Stimulated activated CD4-positive, alpha-beta T cell treated with anti-CD3 and anti-CD28 coated beads, Interleukin-1b, Interleukin-23, amount 100 ng/mL, for 24 hours (primary cell): ENCODE measurements around the gene LY6G5C.
A peak's percentile ranks its signal among the peaks of the same experiment; 100 is the strongest.
"Not testable (repeated sequence)": the region's sequence is repeated elsewhere in the genome, so short reads cannot be mapped to it uniquely, and the experiment has no call there.

ENCODE experiments used
- DNase-seq, 4 experiments: peaks; one replicate each; pipeline ENCODE4 v3.0.0-alpha.2; 2020; ENCODE audit warnings: low read depth in 4 of 4, low spot score in 1 of 4

The LY6G5C gene

DNA sequence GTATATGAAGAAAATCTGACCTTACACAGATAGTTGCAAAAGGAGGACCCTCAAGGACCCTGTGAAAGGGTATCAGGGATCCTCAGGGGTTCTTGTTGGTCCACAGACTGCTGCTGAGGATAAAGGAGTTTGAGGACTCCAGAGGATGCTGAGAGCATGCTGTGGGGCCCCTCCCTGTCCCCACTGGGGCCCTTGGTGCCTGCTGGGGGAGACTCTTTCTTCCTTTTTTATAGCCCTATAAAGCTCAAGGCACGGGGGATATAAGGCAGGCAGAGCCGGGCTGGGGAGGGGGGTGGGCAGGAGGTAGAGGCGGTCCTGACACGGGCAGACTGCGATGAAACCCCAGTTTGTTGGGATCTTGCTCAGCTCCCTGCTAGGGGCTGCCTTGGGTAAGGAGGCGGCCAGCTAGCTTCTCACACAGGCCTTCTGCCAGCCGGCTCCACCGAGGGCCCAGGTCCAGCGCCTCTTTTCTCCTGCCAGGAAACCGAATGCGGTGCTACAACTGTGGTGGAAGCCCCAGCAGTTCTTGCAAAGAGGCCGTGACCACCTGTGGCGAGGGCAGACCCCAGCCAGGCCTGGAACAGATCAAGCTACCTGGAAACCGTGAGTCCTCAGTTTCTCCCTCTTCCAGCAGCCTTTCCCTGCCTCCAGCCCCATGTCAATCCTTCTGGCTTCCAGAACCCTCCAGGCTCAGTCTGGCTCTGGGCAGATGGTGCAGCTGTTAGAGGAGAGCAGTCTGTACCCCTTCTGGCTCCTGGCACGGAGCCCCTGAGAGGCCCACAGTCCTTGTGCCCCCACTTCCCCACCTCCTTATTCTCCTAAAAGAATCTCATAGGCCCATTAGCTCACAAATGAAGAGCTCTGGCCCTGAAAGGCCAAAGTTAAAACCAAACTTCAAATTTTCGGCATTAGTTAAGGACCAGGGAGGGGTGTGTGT is 34.4 kb upstream of the LY6G5C start, which contains the start of gene LY6G6D:
LY6G6D (plus strand) TSS at position 327 of the 937 bp plus-strand sequence; CDS start at position 335, 8 bp downstream.
- no peak for DNase-seq

DNA sequence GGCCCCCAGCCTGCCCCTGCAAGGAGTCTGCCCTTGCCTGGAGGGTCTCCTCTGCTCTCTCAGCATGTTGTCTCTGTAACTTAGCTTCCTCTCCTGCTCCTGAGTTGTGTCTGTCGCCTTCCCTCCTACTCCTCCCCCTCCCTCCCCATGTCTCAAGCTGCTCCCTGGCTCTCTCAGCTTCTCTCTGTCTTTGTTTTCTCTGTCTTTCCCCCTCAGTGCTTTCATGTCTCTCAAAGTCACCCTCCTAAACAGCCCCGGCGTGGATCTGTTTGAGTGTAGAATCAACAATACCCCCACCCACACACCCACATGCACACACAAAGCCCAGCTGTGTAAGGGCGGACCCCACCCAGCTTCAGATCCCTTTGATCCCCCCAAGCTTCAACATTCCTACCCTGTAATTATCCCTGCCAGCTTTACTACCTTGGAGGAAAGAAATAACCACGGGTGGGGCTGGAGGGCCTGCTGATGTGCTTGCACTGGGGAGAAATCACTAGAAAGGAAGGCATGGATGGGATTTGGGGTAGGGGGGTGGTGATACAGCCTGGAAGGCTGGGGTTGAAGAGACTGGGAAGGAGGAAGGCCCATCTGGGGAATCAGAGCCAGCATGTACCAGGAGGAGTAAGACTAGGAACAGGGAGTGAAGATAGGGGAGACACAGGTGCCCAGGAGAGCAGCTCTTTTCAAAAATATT is 33.3 kb upstream of the LY6G5C start:
- DNase-seq: no peak

DNA sequence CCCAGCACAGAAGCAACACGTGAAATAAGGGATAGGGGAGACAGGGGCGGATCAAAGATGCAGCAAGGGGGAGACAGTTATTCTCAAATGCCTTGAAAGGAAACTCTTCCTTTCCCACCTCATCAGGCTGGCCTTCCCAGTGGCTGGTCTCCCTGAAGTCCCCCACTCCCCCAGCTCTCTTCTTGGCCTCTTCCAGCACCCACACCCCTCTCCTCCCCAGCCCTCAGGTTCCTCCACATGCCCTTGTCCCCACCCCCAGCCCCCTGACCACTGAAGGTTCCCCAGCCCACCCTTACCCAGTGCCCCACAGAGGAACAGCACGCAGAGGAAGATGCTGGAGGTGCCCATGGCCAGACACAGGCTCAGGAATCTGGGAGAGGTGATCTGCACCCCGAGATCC is 32.6 kb upstream of the LY6G5C start:
- DNase-seq: no peak

DNA sequence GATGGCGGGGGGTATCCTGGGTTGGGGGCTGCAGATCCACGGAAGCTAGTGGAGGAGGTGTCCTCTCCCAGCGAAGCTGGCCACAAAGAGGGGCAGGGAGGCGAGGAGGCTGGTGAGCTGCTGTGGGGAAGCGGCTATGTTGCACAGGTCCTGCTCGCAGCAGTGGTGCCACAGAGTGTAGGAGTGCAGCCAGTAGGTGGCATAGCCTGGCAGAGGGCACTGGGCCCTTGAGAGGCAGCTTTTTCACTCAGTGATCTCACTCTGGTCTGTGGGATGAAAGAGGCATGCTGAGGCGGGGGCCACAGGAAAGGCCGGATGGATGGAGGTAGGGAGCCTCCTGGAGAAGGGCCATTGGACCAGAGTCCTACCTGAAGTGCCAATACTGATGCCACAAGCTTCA is 31.4 kb upstream of the LY6G5C start:
- no peak for DNase-seq

DNA sequence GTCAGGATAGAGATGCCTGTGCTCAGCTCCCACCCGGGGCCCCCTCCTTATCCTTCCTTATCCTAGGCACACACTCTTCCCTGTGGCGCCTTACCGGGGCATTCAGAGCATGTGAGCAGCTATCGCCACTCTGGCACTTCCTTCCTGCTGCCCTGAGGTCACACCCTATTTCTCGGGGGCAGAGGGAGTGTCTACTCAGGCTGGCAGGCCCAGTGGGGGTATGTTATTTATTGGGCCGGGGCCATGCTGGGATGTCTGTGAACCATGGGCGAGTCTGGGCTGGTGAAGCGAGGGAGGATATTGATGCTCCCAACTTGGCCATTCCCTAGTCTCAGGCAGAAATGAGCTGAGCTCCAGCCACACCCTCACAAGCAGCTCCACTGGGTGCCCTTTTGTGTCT is 30.4 kb upstream of the LY6G5C start:
- DNase-seq: no peak

DNA sequence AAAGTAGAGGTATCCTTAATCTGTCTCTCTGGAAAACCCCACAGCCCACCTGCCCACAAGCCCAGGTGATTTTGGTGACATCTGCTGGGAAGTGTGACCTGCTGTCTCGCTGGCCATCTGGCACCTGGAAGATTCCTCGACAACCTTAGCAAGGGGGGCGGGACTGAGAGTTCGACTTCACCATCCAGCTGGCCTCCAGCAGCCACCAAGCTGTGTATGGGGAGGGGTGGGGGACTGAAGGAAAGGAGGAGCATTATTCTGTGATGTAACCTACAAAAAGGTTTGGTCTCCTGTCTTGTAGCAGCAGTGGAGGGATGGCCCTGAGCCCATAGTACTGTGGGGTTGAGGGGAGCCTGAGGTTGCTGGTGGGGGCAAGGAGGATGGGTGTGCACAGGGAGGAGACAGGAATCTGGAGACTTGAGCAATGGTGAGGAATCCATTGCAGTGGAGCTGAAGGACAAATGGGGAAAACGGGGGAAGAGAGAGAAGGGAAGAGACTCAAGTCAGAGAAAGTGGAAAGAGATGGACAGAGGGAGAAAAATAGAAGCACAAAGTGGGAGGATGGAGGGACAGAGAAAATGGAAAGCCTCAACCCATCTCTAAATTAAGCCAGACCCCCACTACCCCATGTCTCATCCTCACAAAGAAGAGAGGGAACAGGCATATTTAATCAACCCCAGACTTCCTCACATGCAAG is 29.8 kb upstream of the LY6G5C start:
- no peak for DNase-seq

DNA sequence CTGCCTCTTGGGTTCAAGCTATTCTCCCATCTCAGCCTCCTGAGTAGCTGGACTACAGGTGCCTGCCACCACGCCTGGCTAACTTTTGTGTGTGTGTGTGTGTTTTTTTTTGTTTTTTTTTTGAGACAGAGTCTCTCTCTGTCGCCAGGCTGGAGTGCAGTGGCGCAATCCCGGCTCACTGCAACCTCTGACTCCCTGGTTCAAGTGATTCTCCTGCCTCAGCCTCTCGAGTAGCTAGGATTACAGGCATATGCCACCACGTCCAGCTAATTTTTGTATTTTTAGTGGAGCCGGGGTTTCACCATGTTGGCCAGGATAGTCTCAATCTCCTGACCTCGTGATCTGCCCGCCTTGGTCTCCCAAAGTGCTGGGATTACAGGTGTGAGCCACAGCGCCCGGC is 28.3 kb upstream of the LY6G5C start:
- DNase-seq: not testable (repeated sequence)

DNA sequence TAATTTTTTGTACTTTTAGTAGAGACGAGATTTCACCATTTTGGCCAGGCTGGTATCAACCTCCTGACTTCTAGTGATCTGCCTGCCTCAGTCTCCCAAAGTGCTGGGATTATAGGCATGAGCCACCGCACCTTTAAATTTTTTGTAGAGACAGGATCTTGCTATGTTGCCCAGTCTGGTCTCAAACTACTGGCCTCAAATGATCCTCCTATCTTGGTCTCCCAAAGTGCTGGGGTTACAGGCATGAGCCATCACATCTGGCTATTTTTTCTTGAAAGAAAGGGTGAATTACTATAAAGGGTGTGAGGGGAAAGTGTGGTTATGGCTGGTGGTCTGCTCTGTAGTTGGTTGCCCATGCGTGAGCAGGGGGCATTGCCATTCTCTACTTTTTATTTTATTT is 27.4 kb upstream of the LY6G5C start:
- DNase-seq: no peak

DNA sequence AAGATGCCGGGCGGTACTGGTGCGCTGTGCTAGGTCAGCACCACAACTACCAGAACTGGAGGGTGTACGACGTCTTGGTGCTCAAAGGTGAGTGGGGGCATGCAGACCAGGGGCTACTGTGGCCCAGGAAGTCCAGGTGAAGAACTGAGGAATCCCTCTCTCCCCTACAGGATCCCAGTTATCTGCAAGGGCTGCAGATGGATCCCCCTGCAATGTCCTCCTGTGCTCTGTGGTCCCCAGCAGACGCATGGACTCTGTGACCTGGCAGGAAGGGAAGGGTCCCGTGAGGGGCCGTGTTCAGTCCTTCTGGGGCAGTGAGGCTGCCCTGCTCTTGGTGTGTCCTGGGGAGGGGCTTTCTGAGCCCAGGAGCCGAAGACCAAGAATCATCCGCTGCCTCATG is 26.8 kb upstream of the LY6G5C start:
- no peak for DNase-seq

DNA sequence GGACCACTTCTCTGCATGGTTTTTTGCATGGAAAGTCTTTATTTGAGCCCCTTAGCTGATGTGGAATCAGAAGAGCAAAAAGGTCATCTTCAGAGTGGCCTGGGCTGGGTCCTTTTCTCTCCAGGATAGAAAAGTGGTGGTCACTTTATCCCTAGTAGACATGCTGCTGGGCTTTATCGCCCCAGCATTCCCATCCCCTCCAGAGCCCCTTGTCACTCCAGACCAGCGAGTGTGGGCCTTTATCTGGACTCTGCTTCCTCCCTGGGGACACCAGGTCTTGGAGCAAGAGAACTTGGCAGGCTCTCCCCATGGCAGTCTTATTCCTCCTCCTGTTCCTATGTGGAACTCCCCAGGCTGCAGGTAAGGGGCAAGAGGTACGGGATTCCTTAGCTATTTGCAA is 25.7 kb upstream of the LY6G5C start, which contains the start of gene LY6G6F:
LY6G6F (plus strand) TSS at position 268 of the 400 bp plus-strand sequence; CDS start at position 309, 41 bp downstream.
- DNase-seq: no peak

DNA sequence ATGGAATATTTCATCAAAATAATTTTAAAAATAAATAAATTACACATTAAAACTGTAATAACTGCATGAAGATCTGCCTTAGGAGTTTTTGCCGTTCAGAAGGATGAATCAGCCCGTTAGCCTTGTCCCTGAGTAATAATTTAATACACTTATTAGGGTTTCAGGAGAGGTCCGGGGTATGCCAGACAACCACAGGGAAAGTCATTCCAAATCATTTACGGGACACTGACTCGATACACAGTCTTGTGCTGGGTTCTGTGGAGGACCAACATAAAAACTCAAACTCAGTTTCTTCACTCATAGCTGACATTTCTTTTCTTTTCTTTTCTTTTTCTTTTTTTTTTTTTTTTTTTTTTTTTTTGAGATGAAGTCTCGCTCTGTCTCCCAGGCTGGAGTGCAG is 25.1 kb upstream of the LY6G5C start:
- DNase-seq: no peak

DNA sequence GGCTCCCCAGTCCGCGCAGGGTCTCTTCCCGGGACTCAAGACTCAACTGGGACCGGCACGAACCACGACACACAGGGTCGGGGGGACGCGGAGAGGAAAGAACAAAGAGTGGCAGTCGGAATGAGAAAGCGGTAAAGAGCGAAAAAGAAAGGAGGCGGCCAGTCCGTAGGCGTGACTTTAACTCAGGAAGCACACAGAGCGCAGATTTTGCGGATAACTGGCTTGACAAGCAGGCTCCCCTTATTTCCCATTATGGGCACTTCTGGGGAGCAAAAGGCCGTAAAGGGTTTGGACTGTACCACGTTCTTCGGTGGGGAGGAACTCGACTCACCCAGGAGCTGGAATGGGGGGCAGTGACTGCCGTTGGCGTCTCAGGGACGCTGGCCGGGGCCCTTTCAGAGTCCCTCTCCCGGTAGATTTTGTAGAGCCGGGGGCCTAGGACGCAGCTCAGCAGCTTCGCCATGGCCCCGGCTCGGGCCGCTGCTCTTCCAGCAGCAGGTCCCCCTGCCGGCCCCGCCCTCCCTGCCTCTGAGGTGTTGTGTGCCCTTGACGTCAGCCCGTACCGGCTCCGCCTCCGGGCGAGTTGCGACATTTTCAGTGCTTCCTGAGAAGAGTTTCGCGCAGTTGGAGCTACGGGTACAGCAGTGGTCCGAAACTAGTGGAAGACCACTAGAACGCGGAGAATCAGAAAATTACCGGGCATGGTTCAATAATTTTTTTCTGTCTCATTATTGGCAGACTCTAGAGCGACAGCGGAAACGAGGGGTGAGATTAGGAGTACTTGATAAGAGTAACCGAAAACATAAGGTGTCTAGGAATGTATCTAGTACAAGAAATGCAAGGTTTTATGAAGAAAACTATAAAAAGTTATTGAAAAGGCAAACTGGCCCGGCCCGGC is 22.2 kb upstream of the LY6G5C start, which contains the start of gene ABHD16A:
ABHD16A (minus strand) TSS at position 506 of the 898 bp plus-strand sequence; CDS start at position 463, 43 bp downstream.
- DNase-seq: peak; percentile 89 to 98 (median 94)

DNA sequence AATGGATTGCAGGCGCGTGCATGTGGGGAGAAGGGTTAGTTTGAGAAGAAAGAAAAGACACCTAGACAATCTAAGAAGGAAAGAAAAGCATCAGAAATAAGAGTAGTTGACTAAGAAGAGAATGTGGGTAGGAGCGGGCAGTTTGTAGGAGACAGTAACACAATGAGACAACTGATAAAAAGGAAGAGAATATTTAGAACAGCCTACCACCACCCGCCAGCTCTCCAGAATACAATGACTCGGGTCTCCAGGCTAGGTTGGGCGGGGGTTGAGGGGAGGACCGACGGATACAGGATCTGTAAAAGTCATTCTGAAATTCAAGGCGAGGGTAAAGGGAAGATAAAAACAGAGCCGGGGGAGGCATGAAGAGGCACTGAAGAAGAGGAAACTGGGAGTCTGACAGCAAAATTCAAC is 21.5 kb upstream of the LY6G5C start:
- DNase-seq: peak in 1 of 4 experiments; percentile 24

DNA sequence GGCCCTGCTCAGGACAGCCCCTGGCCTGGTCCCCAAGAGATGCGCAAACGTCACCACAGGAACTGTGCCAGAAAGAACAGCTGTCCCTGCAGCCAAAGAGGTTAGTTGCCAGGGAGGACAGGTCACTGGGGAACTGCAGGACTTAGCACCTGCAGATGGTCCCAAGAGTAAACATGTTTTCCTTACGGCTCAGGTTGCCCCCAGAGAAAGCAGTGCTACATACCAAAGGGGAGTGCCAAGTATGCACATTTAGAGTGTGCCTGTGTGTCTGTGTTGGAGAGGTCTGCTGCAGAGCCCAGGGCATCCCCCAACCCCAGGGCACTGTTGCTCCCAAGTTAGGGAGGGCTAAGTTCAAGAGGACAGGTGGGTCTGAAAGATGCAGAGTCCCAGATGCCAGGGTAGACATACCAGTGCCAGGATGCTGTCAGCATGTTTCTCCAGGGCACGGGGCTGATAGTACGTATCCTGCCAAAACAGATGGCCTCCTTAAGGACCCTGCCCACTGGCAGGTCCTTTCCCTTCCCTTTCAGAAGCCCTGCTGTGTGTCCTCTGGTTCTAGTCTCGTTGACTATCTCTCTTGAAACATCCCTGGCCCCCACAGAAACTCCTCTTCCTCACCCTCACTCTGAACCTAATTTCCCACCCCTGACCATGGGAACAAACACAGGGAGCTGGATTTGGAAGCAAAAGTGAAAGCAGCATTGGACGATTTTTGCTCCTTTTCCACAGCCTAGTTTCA is 21.0 kb upstream of the LY6G5C start:
- no peak for DNase-seq

DNA sequence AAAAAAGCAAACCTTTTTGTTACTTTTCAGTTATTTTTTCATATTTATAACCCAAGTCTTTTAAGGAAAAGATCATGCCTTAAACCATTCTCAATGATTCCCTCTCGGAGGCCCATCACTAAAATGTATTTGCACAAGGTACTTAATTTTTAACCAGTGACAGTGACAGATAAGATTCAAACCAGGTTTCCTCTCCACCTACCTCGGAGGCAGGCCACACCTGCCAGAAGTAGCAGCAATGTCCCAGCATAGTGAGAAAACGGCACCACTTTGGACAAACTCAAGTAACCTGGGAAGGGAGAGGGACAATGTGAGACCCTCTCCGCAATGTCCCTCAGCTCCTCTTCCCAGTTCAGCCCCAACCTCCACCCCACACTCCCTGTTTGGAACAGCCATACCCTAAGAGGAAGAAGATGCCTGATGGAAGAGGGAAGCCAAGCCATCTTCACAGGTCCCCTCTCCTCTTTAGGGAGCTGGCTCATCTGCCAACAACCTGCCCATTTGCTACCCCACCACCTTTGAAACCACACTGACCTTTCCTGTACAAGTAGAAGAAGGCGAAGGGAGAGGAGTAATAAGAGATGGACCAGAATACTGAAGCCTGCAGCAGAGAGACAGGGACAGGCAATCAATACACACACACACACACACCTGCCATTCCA is 20.0 kb upstream of the LY6G5C start:
- DNase-seq: no peak

DNA sequence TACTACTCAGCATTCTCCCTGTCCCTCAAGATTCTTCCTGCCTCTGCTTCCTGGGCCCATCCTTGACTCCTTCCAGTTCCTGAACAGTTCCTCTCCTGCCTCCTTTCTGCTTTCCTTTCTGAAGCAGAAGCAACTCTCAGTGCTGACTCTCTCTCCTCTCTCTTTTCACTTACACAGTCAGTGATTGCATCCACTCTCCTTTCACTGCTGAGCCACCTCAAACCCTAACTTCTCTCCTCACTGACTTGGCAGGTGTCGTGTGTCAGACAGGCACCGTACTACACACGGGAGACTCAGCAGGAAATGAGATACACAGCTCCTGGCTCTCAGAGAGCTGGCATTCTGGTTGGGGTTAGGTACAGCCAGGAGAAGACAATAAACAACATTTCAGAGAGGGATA is 16.7 kb upstream of the LY6G5C start:
- no peak for DNase-seq

DNA sequence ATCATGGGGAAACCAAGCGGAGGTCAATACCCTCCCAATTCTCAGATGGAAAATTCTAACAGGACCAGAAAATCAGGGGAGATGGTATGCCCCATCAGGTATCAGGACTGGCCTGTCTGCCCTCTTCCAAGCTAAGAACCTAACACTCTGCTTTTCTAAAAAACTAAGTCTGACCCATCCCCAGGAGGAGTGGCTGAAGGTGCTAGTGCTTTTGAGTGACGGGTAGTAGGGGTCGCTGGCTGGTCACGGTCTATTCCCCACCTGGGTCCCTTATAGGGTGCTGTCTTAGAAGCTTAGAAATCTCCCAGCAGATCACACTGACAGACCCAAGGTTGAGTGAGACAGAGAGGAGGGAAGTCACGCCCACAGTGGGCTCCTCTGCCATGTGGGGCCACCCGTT is 12.7 kb upstream of the LY6G5C start:
- no peak for DNase-seq

DNA sequence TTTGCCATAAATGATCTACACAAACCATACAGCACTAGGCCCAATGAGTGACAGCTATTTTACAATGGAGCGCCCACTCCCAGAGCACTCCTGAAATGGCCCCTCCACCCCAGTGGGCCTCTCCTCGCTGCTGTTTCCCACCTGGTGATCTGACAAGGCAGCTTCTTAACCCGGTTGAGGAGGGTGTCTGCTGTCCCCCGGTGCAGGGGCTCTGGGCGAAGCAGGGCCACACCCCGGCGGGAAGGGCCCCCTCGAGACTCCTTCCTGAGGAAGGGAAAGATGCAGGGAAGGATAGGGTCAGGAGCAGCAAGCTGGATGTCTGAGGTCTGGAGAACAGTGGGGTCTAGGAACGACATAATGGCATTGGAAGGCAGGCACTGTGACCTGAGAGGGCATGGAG is 12.0 kb upstream of the LY6G5C start:
- no peak for DNase-seq

DNA sequence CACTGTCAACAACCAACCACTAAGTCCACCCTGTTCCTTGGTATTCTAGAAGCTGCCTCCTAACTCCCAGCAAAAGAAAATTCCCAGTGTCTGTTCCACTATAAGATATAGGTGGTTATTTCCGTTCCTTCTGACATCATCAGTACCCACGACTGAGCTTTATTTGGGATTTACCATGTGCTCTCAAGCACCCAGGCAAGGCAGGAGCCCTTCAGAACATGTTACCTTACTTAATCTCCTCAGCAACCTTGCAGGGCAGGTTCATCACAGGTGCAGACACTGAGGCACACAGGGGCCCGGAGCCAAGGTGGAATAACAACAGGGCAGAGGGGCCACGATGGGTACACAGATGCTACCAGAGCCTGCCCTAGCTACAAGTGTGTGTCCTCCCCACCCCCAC is 11.5 kb upstream of the LY6G5C start:
- DNase-seq: no peak
